ENCODE measurements around the gene ASXL1.

DNA sequence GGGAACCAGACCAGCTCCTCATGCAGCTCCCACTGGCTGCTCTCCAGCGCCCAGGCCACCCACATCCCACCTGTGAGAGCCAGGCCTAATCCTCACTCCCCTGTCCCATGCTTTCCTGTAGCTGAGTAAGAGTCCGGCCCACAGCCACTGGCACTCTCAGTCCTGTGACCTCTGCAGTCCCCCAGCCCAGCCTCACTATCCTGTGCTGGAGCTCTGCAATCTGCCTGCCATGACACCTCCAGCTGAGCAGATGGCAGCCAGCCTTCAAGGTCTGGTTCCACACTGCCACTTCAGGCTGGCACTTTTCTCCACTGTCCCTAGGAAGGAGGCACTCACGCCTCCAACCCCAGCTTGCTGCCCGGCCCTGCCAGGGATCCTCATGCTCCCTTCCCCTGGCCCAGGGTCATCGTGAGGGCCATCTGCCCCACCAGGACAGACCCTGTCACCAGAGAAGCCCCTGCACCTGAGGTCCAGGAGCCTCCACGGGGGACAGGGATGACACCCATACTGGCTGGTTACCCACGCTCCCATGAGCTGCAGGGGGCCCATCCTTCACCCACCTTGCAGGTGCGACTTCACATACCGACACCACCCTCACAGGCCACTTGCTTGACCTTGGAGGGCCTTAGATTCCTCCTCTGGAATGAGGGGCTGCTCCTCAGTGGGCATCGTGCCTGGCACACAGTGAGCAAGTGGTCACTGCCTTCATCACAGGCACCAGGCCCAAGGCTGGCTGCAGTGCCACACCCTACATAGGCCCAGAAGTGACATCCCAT is 100.1 kb downstream of the ASXL1 start:
- TF ChIP-seq CTCF (IDR thresholded peaks at IDR 0.05): no peak
- no peak for TF ChIP-seq POLR2A (IDR thresholded peaks at IDR 0.05)
